Measurements from ENCODE around the gene FAT1. TPM values are rescaled to one million over a fixed set of nuclear protein-coding genes. Genes with fewer than 3 reads are reported as not detected.

FAT1 gene
- polyA plus RNA-seq, 1 experiment, result 422 TPM

- TF ChIP-seq CTCF (IDR thresholded peaks at IDR 0.05; ENCODE audit: low read depth, low read length), result no peak
- H3K27me3 ChIP-seq (ENCODE audit: control insufficient read depth, insufficient read depth, low read length), result no peaks in the 10 kb centered on the region
- no peak overlapping the region for H3K4me3 ChIP-seq (ENCODE audit: low read depth, low read length)
- no peaks in the 10 kb centered on the region for H3K9me3 ChIP-seq (ENCODE audit: control insufficient read depth, insufficient read depth, low read length)
- H3K27ac ChIP-seq (ENCODE audit: low read depth, low read length), result no peak overlapping the region
- no peak for DNase-seq (ENCODE audit: low read depth, low spot score)
- CTCF ChIA-PET, result no interaction called here
- POLR2A ChIA-PET, result no interaction called here
These were observed 44.1 kb upstream of the FAT1 start for GRCh38 chr4:186767794-186768193.

DNA sequence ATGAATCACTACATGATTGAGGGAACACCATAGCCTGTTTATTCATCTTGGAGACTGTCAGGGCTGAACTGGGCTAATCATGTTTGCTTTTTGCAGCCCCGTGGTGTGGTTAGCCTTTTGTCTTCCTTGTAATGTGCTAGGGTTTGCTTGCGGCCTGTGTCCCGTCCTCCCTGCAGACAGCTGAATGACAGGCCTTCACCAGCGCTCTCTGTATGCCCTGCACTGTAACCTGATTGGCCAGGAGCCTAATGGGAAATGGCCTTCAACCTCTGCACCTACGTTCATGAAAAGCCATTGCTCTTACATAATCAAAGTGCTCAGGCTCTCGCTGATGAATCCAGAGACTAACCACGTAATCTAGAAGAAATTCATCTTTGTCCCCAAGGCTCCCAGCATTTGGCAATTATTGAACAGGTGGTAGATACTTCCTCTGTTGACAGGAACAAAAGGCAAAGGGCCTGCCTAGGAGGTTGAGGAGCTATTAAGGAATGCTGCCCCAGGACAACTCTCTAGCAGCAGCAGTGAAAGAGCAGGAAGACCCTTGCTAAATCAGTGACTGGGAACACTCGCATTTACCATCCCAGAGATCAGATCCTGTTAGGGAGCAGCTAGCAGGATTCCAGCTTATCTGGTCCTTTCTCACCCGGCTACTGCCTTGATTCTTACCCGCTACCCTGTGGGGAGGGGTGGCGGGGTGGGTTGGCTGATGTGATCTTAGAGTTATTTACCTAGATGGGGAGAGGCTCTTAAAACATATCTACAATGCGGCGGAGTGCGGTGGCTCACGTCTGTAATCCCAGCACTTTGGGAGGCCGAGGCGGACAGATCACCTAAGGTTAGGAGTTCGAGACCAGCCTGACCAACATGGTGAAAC, 42.3 kb upstream of the FAT1 start:
- ChIA-PET POLR2A (no interaction called here), CTCF (no interaction called here)
- TF ChIP-seq CTCF (IDR thresholded peaks at IDR 0.05; ENCODE audit: low read depth, low read length), result no peak

GRCh38 chr4:186765138-186765537, 41.5 kb upstream of the FAT1 start:
- no peaks in the 10 kb centered on the region for H3K27me3 ChIP-seq (ENCODE audit: control insufficient read depth, insufficient read depth, low read length)
- ChIA-PET CTCF (interaction anchor here (0.6 kb wide), 1 partner anchor 21 kb away, joined by 3 read pairs; no protein-coding TSS in a partner anchor), POLR2A (no interaction called here)
- DNase-seq (ENCODE audit: low read depth, low spot score), result no peak
- no peak for TF ChIP-seq CTCF (IDR thresholded peaks at IDR 0.05; ENCODE audit: low read depth, low read length)
- no peak overlapping the region for H3K4me3 ChIP-seq (ENCODE audit: low read depth, low read length)
- no peaks in the 10 kb centered on the region for H3K9me3 ChIP-seq (ENCODE audit: control insufficient read depth, insufficient read depth, low read length)
- no peak overlapping the region for H3K27ac ChIP-seq (ENCODE audit: low read depth, low read length)

More for the DNA sequence above, 42.3 kb upstream of the FAT1 start:
- H3K27ac ChIP-seq (ENCODE audit: low read depth, low read length), result no peak overlapping the region
- H3K9me3 ChIP-seq (ENCODE audit: control insufficient read depth, insufficient read depth, low read length), result no peaks in the 10 kb centered on the region
- DNase-seq (ENCODE audit: low read depth, low spot score), result no peak
- H3K27me3 ChIP-seq (ENCODE audit: control insufficient read depth, insufficient read depth, low read length), result no peaks in the 10 kb centered on the region
- H3K4me3 ChIP-seq (ENCODE audit: low read depth, low read length), result no peak overlapping the region

- Histone ChIP-seq H3K27me3 (ENCODE audit: control insufficient read depth, insufficient read depth, low read length) (no peaks in the 10 kb centered on the region), H3K27ac (ENCODE audit: low read depth, low read length) (no peak overlapping the region), H3K9me3 (ENCODE audit: control insufficient read depth, insufficient read depth, low read length) (peaks cover under 1% of the 10 kb centered on the region), H3K4me3 (ENCODE audit: low read depth, low read length) (no peak overlapping the region)
- ChIA-PET CTCF (no interaction called here), POLR2A (no interaction called here)
- no peak for TF ChIP-seq CTCF (IDR thresholded peaks at IDR 0.05; ENCODE audit: low read depth, low read length)
- DNase-seq (ENCODE audit: low read depth, low spot score), result no peak
These were observed 40.8 kb upstream of the FAT1 start for GRCh38 chr4:186764457-186764856.

GRCh38 chr4:186762865-186763264, 39.2 kb upstream of the FAT1 start:
- Histone ChIP-seq H3K4me3 (ENCODE audit: low read depth, low read length) (no peak overlapping the region), H3K9me3 (ENCODE audit: control insufficient read depth, insufficient read depth, low read length) (peaks cover 5% of the 10 kb centered on the region), H3K27me3 (ENCODE audit: control insufficient read depth, insufficient read depth, low read length) (no peaks in the 10 kb centered on the region), H3K27ac (ENCODE audit: low read depth, low read length) (no peak overlapping the region)
- DNase-seq (ENCODE audit: low read depth, low spot score), result no peak
- TF ChIP-seq CTCF (IDR thresholded peaks at IDR 0.05; ENCODE audit: low read depth, low read length), result no peak
- ChIA-PET CTCF (no interaction called here), POLR2A (no interaction called here)
